HG02678 (cell line): ENCODE results near the gene CSGALNACT2.

Experiments
- ATAC-seq: cut with Tn5 transposase; IDR thresholded peaks from one replicate; pipeline ENCODE4 v1.9.1; 2021; ENCODE audit warnings: mild to moderate bottlenecking, moderate library complexity; ENCODE audit not compliant: unreplicated experiment

CSGALNACT2 gene

DNA sequence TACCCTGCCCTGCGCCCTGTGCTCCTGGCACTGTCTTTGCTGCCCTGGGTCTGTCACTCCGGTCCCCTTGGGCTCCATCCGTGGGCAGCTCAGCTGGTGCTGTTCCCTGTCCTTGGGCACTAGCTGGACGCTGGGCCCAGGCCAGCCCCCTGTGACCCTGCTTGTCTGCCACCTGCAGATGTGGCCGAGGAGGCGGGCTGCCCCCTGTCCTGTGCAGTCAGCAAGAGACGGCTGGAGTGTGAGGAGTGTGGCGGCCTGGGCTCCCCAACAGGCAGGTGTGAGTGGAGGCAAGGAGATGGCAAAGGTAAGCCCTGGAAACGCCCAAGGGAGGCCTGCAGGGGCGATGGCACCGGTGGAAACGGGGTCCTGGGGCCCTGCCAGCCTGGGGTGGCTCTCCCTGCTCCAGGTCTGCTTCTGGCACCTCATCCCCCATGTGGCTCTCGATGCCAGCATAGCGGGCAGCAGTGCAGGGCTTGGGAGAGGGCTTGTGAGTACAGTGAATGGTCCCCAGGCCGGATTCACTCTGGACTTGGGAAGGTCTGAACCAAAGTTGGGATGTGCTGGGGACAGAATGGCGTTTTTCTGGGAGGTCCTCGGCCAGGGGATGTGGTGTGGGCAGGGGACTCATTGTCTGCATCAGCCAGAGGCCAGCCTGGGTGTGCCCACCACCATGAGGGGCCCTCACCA lies 26.2 kb upstream of the CSGALNACT2 start:
- no peak for ATAC-seq

DNA sequence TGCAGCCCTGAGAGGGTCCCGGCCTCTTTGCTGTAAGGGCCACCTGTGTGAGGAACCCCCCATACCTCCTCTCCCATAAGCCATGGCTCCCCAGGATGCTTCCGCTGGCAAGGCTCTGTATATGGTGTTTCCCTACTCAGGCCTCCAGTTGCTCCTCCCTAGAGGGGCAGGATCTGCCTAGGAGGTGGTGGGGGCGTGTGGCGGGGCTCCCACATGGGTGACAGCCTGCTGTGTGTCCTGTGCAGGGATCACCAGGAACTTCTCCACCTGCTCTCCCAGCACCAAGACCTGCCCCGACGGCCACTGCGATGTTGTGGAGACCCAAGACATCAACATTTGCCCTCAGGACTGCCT lies 25.7 kb upstream of the CSGALNACT2 start:
- ATAC-seq = no peak

DNA sequence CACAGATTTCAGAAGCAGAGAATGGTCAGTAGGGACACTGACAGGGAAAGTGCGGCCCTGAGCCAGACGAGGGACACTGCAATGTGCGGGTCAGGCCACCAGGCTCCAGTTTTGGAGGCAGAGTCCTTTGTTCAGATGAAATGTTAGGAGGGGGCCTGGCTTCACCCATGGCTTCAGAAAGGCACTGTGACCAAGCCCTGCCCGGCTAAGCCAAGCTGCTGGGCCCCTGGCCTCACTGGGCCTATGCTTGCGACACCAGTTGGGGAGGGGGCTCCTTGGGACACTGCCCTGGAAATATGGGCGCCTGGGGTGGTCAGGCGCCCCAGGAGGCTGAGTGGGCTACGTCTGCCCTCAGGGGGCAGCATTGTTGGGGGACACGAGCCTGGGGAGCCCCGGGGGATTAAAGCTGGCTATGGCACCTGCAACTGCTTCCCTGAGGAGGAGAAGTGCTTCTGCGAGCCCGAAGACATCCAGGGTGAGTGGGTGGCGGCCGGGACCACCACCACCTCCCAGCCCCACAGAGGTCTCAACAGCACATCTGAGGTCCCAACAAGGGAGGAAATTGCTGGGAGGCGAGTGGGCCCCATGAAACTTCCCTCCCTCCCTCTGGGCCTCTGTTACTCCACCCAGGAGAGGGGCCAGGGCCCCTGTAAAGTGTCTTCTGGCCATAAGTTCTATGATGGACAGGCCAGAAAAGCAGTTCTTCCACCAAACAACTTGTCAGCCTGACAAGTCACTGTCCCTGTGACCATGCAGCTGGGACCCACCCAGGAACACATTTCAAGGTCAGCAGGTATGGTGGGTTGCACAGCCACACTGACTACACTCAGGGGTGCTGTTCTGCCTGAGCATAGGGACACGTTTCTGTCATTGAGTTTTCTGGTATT lies 24.8 kb upstream of the CSGALNACT2 start:
- ATAC-seq = no peak

DNA sequence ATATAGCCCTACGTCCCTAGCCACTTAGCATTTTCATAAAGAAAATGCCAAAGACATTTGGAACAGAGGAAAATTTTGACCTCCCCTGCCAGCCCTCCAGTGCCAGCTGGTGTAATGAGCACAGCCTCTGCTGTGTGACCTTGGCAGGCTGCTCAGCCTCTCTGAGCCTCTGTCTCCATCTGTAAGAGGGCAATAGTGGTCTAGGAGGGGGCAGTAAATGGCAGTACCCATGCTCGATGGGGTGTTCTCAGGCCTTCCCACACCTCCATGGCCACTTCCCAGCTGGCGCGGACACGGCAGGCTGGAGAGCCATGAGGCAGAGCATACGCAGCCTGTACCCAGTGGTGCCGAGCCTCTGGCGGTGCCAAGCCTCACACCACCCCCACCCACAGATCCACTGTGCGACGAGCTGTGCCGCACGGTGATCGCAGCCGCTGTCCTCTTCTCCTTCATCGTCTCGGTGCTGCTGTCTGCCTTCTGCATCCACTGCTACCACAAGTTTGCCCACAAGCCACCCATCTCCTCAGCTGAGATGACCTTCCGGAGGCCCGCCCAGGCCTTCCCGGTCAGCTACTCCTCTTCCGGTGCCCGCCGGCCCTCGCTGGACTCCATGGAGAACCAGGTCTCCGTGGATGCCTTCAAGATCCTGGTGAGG lies 24.0 kb upstream of the CSGALNACT2 start:
- ATAC-seq = no peak

DNA sequence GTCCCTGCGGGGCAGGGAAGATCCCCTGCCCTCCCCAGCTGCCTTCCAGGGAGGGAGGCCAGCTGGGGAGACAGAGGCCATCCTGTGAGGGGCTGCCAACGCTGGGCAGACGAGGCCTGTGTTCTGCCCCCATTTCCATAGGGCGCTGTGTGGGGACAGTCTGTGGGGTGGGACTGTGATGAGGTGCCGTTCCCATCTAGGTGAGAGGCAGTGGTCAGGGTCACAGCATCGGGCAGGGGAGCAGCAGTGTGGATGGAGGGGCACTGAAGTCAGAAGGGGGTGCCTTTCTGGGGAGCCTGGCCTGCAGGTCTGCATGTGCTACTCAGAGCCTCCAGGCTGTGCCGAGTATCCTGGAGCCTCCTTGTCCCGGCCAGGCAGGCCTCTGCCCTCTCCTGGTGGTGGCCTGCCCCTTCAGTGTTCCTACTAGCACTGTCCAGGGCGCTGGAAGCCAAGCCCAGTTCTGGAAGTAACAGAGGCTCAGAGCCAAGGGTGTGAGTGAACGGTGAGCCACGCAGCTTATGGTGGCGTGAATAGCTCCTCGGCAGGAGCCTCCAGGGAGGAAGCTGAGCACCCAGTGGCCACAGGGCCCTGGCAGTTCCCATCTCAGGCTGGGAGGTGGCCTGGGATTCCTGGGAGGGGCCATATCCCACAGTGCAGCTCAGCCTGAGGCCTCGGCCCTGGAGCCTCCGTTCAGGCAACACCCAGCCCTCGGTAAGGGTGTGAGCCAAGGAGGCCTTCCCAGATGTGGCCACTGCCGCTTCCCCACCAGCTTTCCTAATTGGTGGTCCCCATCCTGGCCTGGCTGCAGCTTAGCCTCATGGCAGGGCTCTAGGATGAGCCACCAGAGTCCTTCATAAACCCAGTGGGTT lies 23.3 kb upstream of the CSGALNACT2 start:
- no peak for ATAC-seq

DNA sequence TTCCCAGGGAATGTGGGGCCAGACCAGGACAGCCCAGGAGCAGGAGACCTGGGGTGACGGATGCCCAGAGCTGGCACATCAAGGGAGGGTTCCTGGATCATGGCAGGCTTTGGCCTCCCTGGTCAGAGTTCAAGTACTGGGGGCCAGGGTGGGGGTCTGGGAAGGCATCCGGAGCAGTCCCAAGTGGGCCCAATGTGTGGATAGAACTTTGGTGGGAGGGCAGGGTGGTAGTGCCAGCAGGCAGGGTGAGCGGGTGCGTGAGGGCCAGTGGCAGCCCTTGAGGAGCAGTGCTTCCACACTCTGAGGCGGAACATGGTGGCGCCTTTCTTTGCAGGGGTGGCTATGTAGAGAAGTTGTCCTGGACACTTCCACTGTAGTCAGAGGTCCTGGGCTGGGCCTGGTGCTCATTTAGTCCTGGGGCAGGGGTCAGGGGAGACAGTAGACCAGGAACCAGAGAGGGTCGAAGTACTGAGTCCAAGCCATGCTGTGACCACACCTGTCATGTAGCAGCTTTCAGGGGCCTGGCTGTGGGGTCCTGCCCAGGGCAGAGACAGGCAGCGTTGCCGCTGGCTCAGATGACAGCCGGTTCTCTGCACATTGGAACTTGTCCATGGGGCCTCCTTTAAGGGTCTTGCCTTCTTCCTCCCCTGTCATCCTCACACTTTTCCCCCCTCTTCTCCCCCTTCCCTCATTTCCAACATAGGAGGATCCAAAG lies 22.2 kb upstream of the CSGALNACT2 start:
- ATAC-seq = no peak

DNA sequence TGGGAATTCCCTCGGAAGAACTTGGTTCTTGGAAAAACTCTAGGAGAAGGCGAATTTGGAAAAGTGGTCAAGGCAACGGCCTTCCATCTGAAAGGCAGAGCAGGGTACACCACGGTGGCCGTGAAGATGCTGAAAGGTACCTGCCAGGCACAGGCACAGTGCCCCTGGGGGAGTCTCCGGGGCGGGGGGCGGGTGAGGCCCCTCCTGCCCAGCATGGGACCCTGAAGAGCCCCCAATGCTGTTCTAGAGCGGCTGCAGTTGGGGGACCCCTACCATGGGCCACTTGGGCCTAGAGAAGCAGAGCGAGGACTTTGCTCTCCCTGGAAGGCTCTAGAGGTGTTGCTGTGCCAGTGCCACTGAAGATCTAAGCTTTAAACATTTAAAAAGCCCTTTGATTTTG lies 21.6 kb upstream of the CSGALNACT2 start:
- ATAC-seq = no peak

DNA sequence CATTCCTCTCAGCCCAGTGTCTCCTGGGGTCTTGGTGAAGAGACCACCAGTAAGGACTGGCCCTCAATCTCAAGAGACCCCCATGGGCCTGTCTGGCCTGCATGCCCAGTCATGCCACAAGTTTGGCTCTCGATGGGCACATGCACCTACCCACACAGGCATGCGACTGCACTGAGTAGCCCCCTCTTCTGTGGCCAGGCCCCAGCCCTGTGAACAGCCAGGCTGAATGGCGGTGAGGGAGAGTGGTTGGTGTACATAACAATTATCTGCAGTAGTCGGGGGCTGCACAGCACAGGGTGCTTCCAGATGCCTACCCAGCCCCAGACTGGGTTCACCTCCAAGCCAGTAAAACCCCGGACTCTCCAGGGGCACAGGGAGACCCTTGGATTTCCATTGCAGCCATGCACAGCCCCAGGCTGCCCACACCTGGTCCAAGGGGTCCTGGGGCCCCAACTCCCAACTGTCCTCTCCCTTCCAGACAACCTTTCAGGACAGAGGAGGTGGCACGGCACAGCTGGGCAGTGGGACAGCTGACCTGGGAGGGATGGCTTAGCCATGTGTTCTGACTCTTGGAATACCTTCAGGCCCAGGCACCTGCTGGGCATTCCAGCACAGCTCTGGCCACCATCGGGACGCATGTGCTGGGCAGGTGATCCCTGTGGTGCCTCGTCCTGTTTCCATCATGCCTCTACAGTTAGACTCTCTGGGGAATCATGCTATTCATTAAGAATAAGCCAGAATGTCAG lies 21.0 kb upstream of the CSGALNACT2 start:
- ATAC-seq = no peak

DNA sequence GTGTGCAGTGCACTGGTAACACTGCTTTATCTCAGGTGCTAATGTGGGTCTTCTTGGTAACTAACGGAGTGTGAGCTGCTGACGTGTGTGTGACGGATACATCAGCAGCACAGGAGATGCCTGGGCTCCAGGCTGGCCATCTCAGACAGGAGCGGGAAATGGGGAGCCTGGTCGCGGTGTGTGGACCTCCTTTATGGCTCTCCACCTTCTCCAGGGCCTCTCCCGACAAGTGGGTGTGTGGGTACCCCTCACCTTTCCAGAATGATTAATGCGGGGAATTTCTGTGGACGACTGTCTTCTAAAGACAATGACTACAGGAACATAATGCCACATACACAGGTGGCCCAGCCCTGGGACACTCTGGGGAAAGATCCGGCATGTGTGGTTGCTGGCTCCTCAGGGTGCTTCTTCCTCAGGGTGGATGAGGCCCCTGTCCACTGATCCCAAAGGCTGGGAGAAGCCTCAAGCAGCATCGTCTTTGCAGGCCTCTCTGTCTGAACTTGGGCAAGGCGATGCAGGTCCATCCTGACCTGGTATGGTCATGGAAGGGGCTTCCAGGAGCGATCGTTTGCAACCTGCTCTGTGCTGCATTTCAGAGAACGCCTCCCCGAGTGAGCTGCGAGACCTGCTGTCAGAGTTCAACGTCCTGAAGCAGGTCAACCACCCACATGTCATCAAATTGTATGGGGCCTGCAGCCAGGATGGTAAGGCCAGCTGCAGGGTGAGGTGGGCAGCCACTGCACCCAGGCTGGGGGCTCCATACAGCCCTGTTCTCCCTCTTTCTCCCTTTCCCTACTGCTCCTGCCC lies 20.3 kb upstream of the CSGALNACT2 start:
- no peak for ATAC-seq

DNA sequence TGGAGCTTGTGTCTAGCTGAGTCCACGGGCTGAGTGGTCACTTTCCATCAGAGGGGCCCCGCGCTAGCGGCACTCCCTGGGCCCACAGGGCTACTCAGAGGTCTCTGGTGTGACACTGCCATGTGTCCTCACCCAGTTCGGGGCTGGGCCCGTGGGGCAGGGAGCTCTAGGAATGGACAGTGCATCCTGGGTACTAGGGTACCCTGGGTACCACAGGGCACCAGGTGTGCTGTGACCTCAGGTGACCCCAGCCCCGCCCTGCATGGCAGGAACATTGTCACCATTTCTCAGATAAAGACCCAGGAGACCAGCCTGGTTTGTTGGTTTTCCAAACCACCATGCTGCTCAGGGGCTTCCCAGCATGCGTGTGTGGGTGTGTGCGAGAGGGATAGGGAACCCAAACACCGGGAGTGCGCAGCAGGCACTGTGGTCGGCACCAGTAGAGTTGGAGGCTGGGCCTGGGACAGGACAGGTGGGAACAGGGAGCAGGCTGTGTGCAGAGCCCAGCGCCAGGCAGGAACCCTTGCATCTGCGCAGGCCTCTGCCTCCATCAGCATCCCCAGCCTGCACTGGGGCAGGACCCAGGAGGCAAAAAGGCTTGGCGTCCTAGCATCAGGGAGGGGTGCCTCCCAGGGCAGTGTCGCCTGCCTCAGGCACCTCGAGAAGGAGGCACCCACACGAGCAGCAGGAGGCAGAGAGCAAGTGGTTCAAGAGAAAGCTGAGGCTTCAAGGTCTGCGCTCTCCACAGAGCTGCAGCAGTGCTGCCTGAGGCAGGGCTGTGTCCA lies 19.4 kb upstream of the CSGALNACT2 start:
- no peak for ATAC-seq

DNA sequence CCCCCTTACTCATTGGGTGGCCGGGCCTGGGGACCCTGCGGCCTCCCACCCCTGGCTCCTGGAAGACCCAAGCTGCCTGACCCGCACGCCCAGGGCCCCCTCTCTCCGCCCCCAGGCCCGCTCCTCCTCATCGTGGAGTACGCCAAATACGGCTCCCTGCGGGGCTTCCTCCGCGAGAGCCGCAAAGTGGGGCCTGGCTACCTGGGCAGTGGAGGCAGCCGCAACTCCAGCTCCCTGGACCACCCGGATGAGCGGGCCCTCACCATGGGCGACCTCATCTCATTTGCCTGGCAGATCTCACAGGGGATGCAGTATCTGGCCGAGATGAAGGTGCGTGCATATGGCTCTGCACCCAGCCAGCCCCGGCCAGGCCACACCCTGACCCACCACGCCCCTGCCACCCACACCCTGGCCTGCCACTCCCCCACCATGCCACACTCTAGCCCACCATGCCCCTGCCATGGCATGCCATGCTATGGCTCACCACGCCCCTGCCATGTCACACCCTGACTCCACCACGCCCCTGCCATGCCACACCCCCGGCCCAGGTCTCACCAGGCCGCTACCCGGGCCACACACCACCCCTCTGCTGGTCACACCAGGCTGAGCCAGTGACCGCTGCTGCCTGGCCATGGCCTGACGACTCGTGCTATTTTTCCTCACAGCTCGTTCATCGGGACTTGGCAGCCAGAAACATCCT lies 18.7 kb upstream of the CSGALNACT2 start:
- no peak for ATAC-seq

DNA sequence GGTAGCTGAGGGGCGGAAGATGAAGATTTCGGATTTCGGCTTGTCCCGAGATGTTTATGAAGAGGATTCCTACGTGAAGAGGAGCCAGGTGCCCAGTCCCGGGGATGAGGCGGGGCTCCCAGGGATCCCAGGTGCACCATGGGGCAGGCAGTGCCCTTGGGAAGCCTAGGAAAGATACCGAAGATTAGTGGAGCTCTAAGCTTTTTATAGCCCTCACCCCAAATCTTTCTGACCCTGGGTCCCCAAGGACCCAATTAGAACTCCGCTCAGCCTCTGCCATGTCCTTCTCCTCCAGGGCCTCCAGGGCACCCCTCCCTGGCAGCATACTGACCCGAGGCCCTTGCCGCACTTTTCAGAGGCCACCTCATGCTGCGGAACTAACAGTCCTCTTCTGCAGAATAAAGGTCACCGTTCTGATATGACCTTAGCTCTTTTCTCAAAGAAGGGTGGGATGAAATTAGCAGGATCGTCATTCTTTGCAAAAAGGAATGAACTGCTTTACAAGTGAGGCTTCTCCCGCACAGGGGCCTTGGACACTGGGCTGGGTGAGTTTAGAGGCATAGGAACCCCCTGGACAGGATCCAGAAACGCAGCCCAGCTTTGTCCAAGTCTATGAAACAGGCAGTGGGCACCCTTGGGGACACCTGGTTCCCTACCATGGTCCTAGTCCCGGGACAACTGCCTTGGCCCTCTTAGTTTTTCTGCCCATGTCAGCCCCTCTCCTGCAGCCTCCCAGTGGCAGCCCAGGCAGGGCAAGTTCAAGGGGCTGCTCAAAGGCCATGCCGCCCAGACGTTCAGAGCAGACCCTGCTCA lies 17.9 kb upstream of the CSGALNACT2 start:
- no peak for ATAC-seq

DNA sequence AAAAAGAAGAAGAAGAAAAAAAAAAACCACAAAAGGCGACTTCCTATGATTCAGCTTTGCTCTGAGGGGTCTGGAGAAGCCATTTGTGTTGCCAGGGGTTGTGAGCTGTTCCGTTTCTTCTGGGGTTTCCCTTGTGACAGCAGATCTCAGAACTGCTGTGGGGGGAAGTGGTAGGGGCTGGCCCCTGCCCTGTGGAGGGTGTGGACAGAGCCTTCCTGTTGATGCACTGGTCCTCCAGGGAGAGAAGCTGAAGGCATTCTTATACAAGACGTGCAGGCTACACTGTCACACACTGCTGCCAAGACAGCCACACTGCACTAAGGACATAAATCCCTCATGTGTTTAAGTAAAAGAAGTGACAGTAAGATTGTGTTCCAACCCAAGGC lies 17.3 kb upstream of the CSGALNACT2 start:
- ATAC-seq = peak; percentile 90

DNA sequence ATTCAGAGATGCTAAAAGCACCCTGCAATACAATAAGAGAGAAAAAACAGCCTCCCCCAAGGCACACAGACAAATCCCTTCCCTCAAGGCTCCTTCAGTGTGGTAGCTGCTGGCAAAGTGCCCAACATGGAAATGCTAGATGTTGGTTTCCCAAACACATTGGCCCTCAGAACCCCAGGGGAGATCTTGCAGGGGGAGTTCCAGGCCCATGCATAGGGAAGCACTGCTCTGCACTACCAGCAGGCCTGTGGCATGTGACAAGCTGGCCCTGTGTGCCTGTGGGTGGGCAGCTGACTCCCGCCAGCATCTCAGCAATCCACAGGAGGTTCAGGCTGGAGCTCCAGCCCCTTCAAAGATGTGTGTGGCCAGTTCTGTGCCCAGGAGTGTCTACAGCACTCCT lies 16.8 kb upstream of the CSGALNACT2 start:
- no peak for ATAC-seq

DNA sequence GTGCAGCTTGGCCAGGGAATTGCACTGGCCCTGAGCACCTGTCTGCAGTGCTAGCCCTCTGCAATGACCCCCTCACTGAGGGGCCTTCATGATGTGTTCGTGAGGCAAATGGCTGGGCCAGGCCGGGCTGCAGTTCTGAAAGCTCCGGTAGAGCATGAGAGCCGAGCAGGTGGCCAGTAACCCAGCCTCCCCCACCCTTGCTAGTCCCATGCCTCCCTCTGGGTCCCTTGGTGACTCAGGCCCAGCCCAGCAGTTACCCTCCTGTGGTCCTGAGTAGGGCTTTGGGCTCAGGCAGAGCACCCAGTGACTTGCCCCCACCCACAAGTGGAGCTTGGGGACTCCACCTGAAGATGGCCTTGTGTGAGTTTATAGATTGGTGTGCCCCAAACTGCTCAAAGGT lies 16.1 kb upstream of the CSGALNACT2 start:
- no peak for ATAC-seq

DNA sequence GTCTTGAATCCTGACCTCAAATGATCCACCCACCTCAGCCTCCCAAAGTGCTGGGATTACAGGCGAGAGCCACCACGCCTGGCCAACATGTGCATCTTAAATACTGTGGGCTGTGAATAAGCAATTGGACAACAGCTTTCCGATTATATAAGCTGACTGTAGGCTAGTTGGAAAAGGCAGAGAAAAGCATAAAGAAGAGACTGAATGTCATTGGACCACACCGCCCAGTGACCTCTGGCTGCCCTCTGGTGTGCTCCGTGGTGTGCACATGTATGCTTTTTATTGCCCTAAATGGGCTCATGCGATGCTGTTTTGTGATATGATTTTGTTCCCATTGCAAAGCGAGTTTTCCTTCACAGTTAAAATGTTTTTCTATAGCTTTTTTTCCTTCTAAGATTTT lies 15.4 kb upstream of the CSGALNACT2 start:
- ATAC-seq = no peak
